K562 (cell line): ENCODE results near the gene PTK7.

Experiments used
- BMI1 ChIP-seq: fragments of 150-350 bp; IDR thresholded peaks from 2 replicates; pipeline ENCODE4 v1.6.1; 2014; ENCODE audit warnings: low read length
- CREM ChIP-seq: IDR thresholded peaks from 2 replicates; pipeline ENCODE4 v1.6.1; 2014; ENCODE audit warnings: antibody characterized with exemption, low read depth
- CTCF ChIP-seq, 3 experiments: IDR thresholded peaks in 2 of 3; conservative IDR thresholded peaks in 1 of 3; 2 replicates each; pipeline ENCODE4 v1.5.1; 2011 to 2012; ENCODE audit warnings: low read length in 3 of 3, mild to moderate bottlenecking in 3 of 3, control low read depth in 2 of 3, improper control_type of control experiment in 1 of 3, inconsistent platforms in 1 of 3, low read depth in 1 of 3, mixed read lengths in 1 of 3, moderate library complexity in 1 of 3; ENCODE audit not compliant: insufficient read depth in 2 of 3
- EP300 ChIP-seq: IDR thresholded peaks from 2 replicates; pipeline ENCODE4 v1.6.1; 2012; ENCODE audit warnings: low read length, improper control_type of control experiment
- EZH2 ChIP-seq: IDR thresholded peaks from 2 replicates; pipeline ENCODE4 v1.6.1; 2012; ENCODE audit warnings: low read depth, mild to moderate bottlenecking, inconsistent platforms, low read length, borderline replicate concordance
- GABPA ChIP-seq: fragments of 200-800 bp; sonication (Bioruptor generic); conservative IDR thresholded peaks from 2 replicates; pipeline ENCODE4 v1.6.1; 2016; ENCODE audit warnings: low read depth, missing genetic modification characterization, missing compliant biosample characterization
- MAFK ChIP-seq: IDR thresholded peaks from 2 replicates; pipeline ENCODE4 v1.6.1; 2011; ENCODE audit warnings: low read length, improper control_type of control experiment
- PCBP2 ChIP-seq: fragments of 200-400 bp; formaldehyde crosslinking; IDR thresholded peaks from 2 replicates; pipeline ENCODE4 v1.6.1; 2018; ENCODE audit warnings: low read length, low read depth, mild to moderate bottlenecking, moderate library complexity; ENCODE audit not compliant: poor library complexity, severe bottlenecking
- POLR2AphosphoS2 ChIP-seq: IDR thresholded peaks from 2 replicates; pipeline ENCODE4 v1.6.1; 2012; ENCODE audit warnings: low read length, improper control_type of control experiment
- POLR2AphosphoS5 ChIP-seq: IDR thresholded peaks from 2 replicates; pipeline ENCODE4 v1.6.1; 2011; ENCODE audit warnings: mild to moderate bottlenecking, low read depth, low read length, moderate library complexity; ENCODE audit not compliant: control insufficient read depth, insufficient read depth
- ZBTB7A ChIP-seq: IDR thresholded peaks from 2 replicates; pipeline ENCODE4 v1.6.1; 2011; ENCODE audit warnings: low read depth, mild to moderate bottlenecking, low read length, moderate library complexity, borderline replicate concordance; ENCODE audit not compliant: control insufficient read depth
- ZNF253 ChIP-seq: fragments of 250-450 bp; sonication (Bioruptor Pico); conservative IDR thresholded peaks from 2 replicates; pipeline ENCODE4 v1.6.1; 2021; ENCODE audit warnings: mild to moderate bottlenecking
- ZNF699 ChIP-seq: fragments of 250-450 bp; sonication (Bioruptor Pico); IDR thresholded peaks from 2 replicates; pipeline ENCODE4 v1.8.0; 2021; ENCODE audit warnings: mild to moderate bottlenecking, moderate library complexity; ENCODE audit not compliant: insufficient replicate concordance

GRCh38 chr6:43097502-43097901 lies 21.4 kb downstream of the PTK7 start:
- no peak for TF ChIP-seq GABPA (tag)
- no peak for TF ChIP-seq ZNF699 (CRISPR knock-in tag)
- TF ChIP-seq CTCF (IDR thresholded peaks at IDR 0.05 in 2 of 3, conservative IDR thresholded peaks at IDR 0.05 in 1 of 3; ENCODE audit: insufficient read depth in 2 of 3, low read depth in 1 of 3, low read length in 3 of 3), result no peak
- no peak for TF ChIP-seq CREM
- no peak for TF ChIP-seq POLR2AphosphoS2
- no peak for TF ChIP-seq PCBP2
- TF ChIP-seq MAFK, result no peak
- TF ChIP-seq BMI1, result no peak
- no peak for TF ChIP-seq POLR2AphosphoS5
- no peak for TF ChIP-seq EZH2
- no peak for TF ChIP-seq ZBTB7A
- TF ChIP-seq ZNF253 (CRISPR knock-in tag), result no peak
- TF ChIP-seq EP300, result no peak
